ENCODE data around the gene NINJ1. TPM values are rescaled to one million over a fixed set of nuclear protein-coding genes. Genes with fewer than 3 reads are reported as not detected.

Gene NINJ1
- total and polyA plus RNA-seq, 2 donors (not counting 3 experiments of a cell fraction or from before 2014, with no cell fraction given) = 31.5 to 57.7 TPM

- no peaks in the 10 kb centered on the region for H3K9me3 ChIP-seq (replicated peaks; ENCODE audit: control insufficient read depth, insufficient read depth, low read length)
- H3K27me3 ChIP-seq (ENCODE audit: control insufficient read depth in 2 of 2, insufficient read depth in 2 of 2, low read length in 2 of 2) = no peaks in the 10 kb centered on the region
- peak; percentile 96 for FAIRE-seq
- peaks cover 0 to 4% of the 10 kb centered on the region in 2 experiments for H3K36me3 ChIP-seq (ENCODE audit: control insufficient read depth in 2 of 2, extremely low read depth in 1 of 2, insufficient read depth in 2 of 2, low read length in 2 of 2)
- DNase-seq (ENCODE audit: low read depth, low spot score) = peak; percentile 77
- no peak overlapping the region for H3K4me2 ChIP-seq (ENCODE audit: insufficient read depth, low read length)
- peaks cover 13% of the 10 kb centered on the region for H3K79me2 ChIP-seq (ENCODE audit: control insufficient read depth, insufficient read depth, low read length)
- no peaks in the 10 kb centered on the region for H4K20me1 ChIP-seq (replicated peaks; ENCODE audit: control insufficient read depth, extremely low read depth, insufficient read depth, low read length)
- no peak overlapping the region for H2AFZ ChIP-seq (ENCODE audit: low read depth, low read length)
- TF ChIP-seq EZH2 (IDR thresholded peaks at IDR 0.05; ENCODE audit: borderline replicate concordance, low read depth, low read length, severe bottlenecking) = no peak
- TF ChIP-seq POLR2A (IDR thresholded peaks at IDR 0.05; ENCODE audit: low read depth, low read length) = peak; percentile 45
- TF ChIP-seq JUN (IDR thresholded peaks at IDR 0.05; ENCODE audit: borderline replicate concordance, insufficient read depth, insufficient read length, low read depth) = no peak
- no peak for TF ChIP-seq FOS (IDR thresholded peaks at IDR 0.05; ENCODE audit: borderline replicate concordance, insufficient read depth, low read length)
- TF ChIP-seq MAX (IDR thresholded peaks at IDR 0.05; ENCODE audit: insufficient read depth, insufficient read length) = peak; percentile 35
- TF ChIP-seq GATA2 (IDR thresholded peaks at IDR 0.05; ENCODE audit: insufficient read depth, insufficient read length, low read depth, low read length) = peak; percentile 28
- TF ChIP-seq POLR2AphosphoS5 (IDR thresholded peaks at IDR 0.05; ENCODE audit: insufficient read depth, low read depth, low read length) = peak; percentile 93
- TF ChIP-seq MYC (IDR thresholded peaks at IDR 0.05; ENCODE audit: low read depth, low read length) = peak; percentile 66
- TF ChIP-seq CTCF (IDR thresholded peaks at IDR 0.05; ENCODE audit: extremely low read depth in 1 of 2, insufficient read depth in 1 of 2, low read depth in 1 of 2, low read length in 2 of 2) = peak in 1 of 2 donors; percentile 2
- H3K9me1 ChIP-seq (replicated peaks; ENCODE audit: control insufficient read depth, extremely low read depth, insufficient read depth, low read length) = no peaks in the 10 kb centered on the region
- ChIA-PET CTCF (interaction anchor here (0.6 to 5.7 kb wide), 9 partner anchors 10 to 126 kb away, joined by 3 to 52 read pairs (median 5); partner anchors contain the start of gene CARD19), POLR2A (interaction anchor here (0.7 to 1.8 kb wide), 3 partner anchors 10 to 437 kb away, joined by 3 to 9 read pairs (median 3); partner anchors contain the start of gene CARD19)
- no peak overlapping the region for H3K4me3 ChIP-seq (replicated peaks in 1 of 3; ENCODE audit: insufficient read depth in 1 of 3, low read depth in 1 of 3, low read length in 3 of 3)
- peak overlapping the region; percentile 54 for H3K27ac ChIP-seq (ENCODE audit: insufficient read depth, low read depth, low read length)
- intact Hi-C loops (cut with micrococcal nuclease) (loop anchor here (1.0 kb wide), 1 partner anchor 9 kb away; no protein-coding TSS in a partner anchor), dilution Hi-C loops (cut with MboI; ENCODE audit: extremely low pct_ligation_motif_present, low sequenced_read_pairs) (no loop called here)
- BruUV-seq (replicated peaks) = no TSS peak
- H3K4me1 ChIP-seq (ENCODE audit: control insufficient read depth, extremely low read depth, insufficient read depth, low read length) = peaks cover 66% of the 10 kb centered on the region
- H3K9ac ChIP-seq (replicated peaks; ENCODE audit: extremely low read depth, insufficient read depth, low read length) = no peak overlapping the region
These were observed 4.8 kb downstream of the NINJ1 start for GRCh38 chr9:93129286-93129685.
